ENCODE data around the gene PSPN. TPM values are rescaled to one million over a fixed set of nuclear protein-coding genes. Genes with fewer than 3 reads are reported as not detected.
A peak's percentile ranks its signal among the peaks of the same experiment; 100 is the strongest.
"Not testable (repeated sequence)": the region's sequence is repeated elsewhere in the genome, so short reads cannot be mapped to it uniquely, and the experiment has no call there.

Gene PSPN
- total RNA-seq, 1 experiment from 2014 or later: 3.4 TPM

DNA sequence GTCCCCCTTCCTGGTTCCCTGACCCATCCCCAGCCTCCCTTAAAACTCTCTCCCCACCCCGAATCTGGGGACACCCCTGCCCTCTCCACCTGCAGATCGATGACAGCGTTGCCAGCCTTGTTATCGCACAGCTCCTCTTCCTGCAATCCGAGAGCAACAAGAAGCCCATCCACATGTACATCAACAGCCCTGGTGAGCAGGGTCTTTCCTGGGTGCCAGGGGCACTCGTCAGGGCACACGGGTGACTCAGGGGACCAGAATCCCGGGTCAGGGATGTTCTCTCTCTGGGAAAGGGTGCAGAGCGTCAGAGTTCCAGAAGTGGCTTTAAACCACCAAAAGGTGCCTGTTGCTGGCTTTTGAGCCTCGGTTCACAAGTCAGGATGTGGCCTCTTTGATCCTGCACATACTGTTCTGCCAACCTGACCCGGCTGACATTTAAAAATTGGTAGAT is 13.4 kb downstream of the PSPN start:
- H4K20me1 ChIP-seq (ENCODE audit: insufficient read depth): no peaks in the 10 kb centered on the region
- H3K9ac ChIP-seq (ENCODE audit: low read length): peak overlapping the region; percentile 89
- no peak for DNase-seq (ENCODE audit: low read depth, low spot score)
- BruUV-seq (replicated peaks): TSS peak; percentile 71
- no peaks in the 10 kb centered on the region for H3K27me3 ChIP-seq (ENCODE audit: insufficient read depth, low read length)
- ChIA-PET POLR2A (interaction anchor here (0.6 to 0.7 kb wide), 2 partner anchors 333 to 837 kb away, joined by 3 read pairs; no protein-coding TSS in a partner anchor), RAD21 (ENCODE audit: low non-redundant PET in 1 of 2, low total read pairs in 2 of 2, uncharacterized antibody in 2 of 2, unreplicated experiment in 2 of 2) (no interaction called here), CTCF (no interaction called here)
- no peaks in the 10 kb centered on the region for H3K9me3 ChIP-seq (ENCODE audit: control insufficient read depth in 1 of 2, insufficient read depth in 1 of 2, low read depth in 1 of 2, low read length in 2 of 2)
- no peaks in the 10 kb centered on the region for H3K9me2 ChIP-seq (ENCODE audit: insufficient read depth)
- H3K36me3 ChIP-seq (ENCODE audit: control insufficient read depth in 1 of 2, insufficient read depth in 2 of 2, low read length in 2 of 2): peaks cover 6 to 23% of the 10 kb centered on the region in 2 experiments
- intact Hi-C loops (cut with micrococcal nuclease): no loop called here
- peak overlapping the region; percentile 67 to 84 for H3K4me3 ChIP-seq (replicated peaks in 1 of 2; ENCODE audit: low read depth in 1 of 2, low read length in 2 of 2)
- H2AFZ ChIP-seq (ENCODE audit: low read depth, low read length, poor library complexity, severe bottlenecking): no peak overlapping the region
- peaks cover 0 to 22% of the 10 kb centered on the region in 2 experiments for H3K4me1 ChIP-seq (ENCODE audit: control insufficient read depth in 1 of 2, insufficient read depth in 2 of 2, low read length in 2 of 2)
- no peak for ATAC-seq
- H3K79me2 ChIP-seq (ENCODE audit: insufficient read depth, low read length): peaks cover 17% of the 10 kb centered on the region; the same call in 1 of the 2 replicates
- H3K27ac ChIP-seq (ENCODE audit: low read depth, low read length): peak overlapping the region; percentile 68
- peak overlapping the region; percentile 88 for H3K4me2 ChIP-seq (ENCODE audit: low read length)
- TF ChIP-seq ZNF274 (IDR thresholded peaks at IDR 0.05; ENCODE audit: low read depth, low read length) (no peak), SRF (IDR thresholded peaks at IDR 0.05; ENCODE audit: low read depth) (no peak), EGR1 (IDR thresholded peaks at IDR 0.05; ENCODE audit: low read depth) (no peak), EZH2 (IDR thresholded peaks at IDR 0.05) (no peak)
- TF ChIP-seq, protein P1, sequence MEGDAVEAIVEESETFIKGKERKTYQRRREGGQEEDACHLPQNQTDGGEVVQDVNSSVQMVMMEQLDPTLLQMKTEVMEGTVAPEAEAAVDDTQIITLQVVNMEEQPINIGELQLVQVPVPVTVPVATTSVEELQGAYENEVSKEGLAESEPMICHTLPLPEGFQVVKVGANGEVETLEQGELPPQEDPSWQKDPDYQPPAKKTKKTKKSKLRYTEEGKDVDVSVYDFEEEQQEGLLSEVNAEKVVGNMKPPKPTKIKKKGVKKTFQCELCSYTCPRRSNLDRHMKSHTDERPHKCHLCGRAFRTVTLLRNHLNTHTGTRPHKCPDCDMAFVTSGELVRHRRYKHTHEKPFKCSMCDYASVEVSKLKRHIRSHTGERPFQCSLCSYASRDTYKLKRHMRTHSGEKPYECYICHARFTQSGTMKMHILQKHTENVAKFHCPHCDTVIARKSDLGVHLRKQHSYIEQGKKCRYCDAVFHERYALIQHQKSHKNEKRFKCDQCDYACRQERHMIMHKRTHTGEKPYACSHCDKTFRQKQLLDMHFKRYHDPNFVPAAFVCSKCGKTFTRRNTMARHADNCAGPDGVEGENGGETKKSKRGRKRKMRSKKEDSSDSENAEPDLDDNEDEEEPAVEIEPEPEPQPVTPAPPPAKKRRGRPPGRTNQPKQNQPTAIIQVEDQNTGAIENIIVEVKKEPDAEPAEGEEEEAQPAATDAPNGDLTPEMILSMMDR (IDR thresholded peaks at IDR 0.05 in 2 of 3, conservative IDR thresholded peaks at IDR 0.05 in 1 of 3; ENCODE audit: borderline replicate concordance in 1 of 3, insufficient read depth in 1 of 3, low read depth in 2 of 3, low read length in 2 of 3): no peak

DNA sequence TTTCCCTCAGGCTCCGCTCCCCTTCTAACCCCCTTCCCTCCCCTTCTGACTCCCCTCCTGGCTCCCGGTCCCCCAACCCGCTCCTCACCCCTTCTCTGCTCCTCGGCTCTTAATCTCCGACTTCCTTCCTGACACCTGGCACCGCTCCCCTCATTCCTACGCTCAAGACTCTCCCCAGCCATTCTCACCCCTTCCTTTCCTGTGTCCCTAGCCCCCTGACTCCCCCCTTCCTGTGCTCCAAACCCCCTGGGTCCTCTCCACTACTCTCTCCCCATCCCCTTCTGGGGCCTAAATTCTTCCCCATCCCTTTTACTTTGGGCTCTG is 13.7 kb downstream of the PSPN start:
- Histone ChIP-seq H3K9ac (ENCODE audit: low read length) (peak overlapping the region; percentile 89), H3K4me3 (replicated peaks in 1 of 2; ENCODE audit: low read depth in 1 of 2, low read length in 2 of 2) (peak overlapping the region; percentile 67 to 84), H3K9me2 (ENCODE audit: insufficient read depth) (no peaks in the 10 kb centered on the region), H3K27me3 (ENCODE audit: insufficient read depth, low read length) (no peaks in the 10 kb centered on the region), H2AFZ (ENCODE audit: low read depth, low read length, poor library complexity, severe bottlenecking) (no peak overlapping the region), H3K9me3 (ENCODE audit: control insufficient read depth in 1 of 2, insufficient read depth in 1 of 2, low read depth in 1 of 2, low read length in 2 of 2) (no peaks in the 10 kb centered on the region), H4K20me1 (ENCODE audit: insufficient read depth) (no peaks in the 10 kb centered on the region), H3K27ac (ENCODE audit: low read depth, low read length) (peak overlapping the region; percentile 68), H3K79me2 (ENCODE audit: insufficient read depth, low read length) (peaks cover 17% of the 10 kb centered on the region; the same call in 1 of the 2 replicates), H3K4me1 (ENCODE audit: control insufficient read depth in 1 of 2, insufficient read depth in 2 of 2, low read length in 2 of 2) (peaks cover 0 to 22% of the 10 kb centered on the region in 2 experiments), H3K4me2 (ENCODE audit: low read length) (peak overlapping the region; percentile 88), H3K36me3 (ENCODE audit: control insufficient read depth in 1 of 2, insufficient read depth in 2 of 2, low read length in 2 of 2) (peaks cover 6 to 20% of the 10 kb centered on the region in 2 experiments)
- DNase-seq (ENCODE audit: low read depth, low spot score) (no peak), ATAC-seq (no peak; the same call in 1 of the 2 replicates)
- RAD21 ChIA-PET (ENCODE audit: low non-redundant PET in 1 of 2, low total read pairs in 2 of 2, uncharacterized antibody in 2 of 2, unreplicated experiment in 2 of 2): no interaction called here
- BruUV-seq (replicated peaks): no TSS peak
- TF ChIP-seq CEBPB (IDR thresholded peaks at IDR 0.05; ENCODE audit: low read depth) (no peak), SIN3A (IDR thresholded peaks at IDR 0.05; ENCODE audit: low read depth) (no peak), EZH2 (IDR thresholded peaks at IDR 0.05) (no peak), EZH2phosphoT487 (IDR thresholded peaks at IDR 0.05; ENCODE audit: borderline replicate concordance) (no peak), JUND (IDR thresholded peaks at IDR 0.05) (no peak), ELF1 (IDR thresholded peaks at IDR 0.05; ENCODE audit: borderline replicate concordance, low read depth) (no peak), SRF (IDR thresholded peaks at IDR 0.05; ENCODE audit: low read depth) (no peak), YY1 (IDR thresholded peaks at IDR 0.05; ENCODE audit: extremely low read depth, insufficient replicate concordance, low read depth, low read length) (no peak), RAD21 (IDR thresholded peaks at IDR 0.05; ENCODE audit: low read depth) (no peak), SP1 (IDR thresholded peaks at IDR 0.05; ENCODE audit: low read depth) (no peak), FOSL1 (IDR thresholded peaks at IDR 0.05; ENCODE audit: low read depth) (no peak)
- intact Hi-C loops (cut with micrococcal nuclease): no loop called here
- POLR2A ChIA-PET: no interaction called here
- CTCF ChIA-PET: no interaction called here

DNA sequence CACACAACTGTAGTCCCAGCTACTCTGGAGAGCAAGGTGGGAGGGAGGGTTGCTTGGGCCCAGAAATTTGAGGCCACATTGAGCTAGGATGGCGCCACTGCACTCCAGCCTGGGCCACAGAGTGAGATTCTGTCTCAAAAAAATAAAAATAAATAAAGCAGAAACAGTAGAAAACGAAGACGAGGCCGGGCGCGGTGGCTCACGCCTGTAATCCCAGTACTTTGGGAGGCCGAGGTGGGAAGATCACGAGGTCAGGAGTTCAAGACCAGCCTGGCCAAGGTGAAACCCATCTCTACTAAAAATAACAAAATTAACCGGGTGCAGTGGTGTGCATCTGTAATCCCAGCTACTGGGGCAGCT is 14.9 kb downstream of the PSPN start:
- H2AFZ ChIP-seq (ENCODE audit: low read depth, low read length, poor library complexity, severe bottlenecking): peak overlapping the region; percentile 78
- BruUV-seq (replicated peaks); H3K9me2 ChIP-seq (ENCODE audit: insufficient read depth); intact Hi-C loops (cut with micrococcal nuclease); H3K36me3 ChIP-seq (ENCODE audit: control insufficient read depth in 1 of 2, insufficient read depth in 2 of 2, low read length in 2 of 2); DNase-seq (ENCODE audit: low read depth, low spot score); H4K20me1 ChIP-seq (ENCODE audit: insufficient read depth); ATAC-seq; H3K9me3 ChIP-seq (ENCODE audit: control insufficient read depth in 1 of 2, insufficient read depth in 1 of 2, low read depth in 1 of 2, low read length in 2 of 2); H3K27me3 ChIP-seq (ENCODE audit: insufficient read depth, low read length): not testable (repeated sequence)
- peaks cover 17% of the 10 kb centered on the region; the same call in 1 of the 2 replicates for H3K79me2 ChIP-seq (ENCODE audit: insufficient read depth, low read length)
- RAD21 ChIA-PET (ENCODE audit: low non-redundant PET in 1 of 2, low total read pairs in 2 of 2, uncharacterized antibody in 2 of 2, unreplicated experiment in 2 of 2): interaction anchor here (0.5 to 0.8 kb wide), 2 partner anchors 12 to 194 kb away, joined by 3 to 4 read pairs; partner anchors contain the start of gene ALKBH7 (in 1 of the 2)
- H3K9ac ChIP-seq (ENCODE audit: low read length): peak overlapping the region; percentile 89; the same call in 1 of the 2 replicates
- CTCF ChIA-PET: interaction anchor here (0.6 kb wide), 2 partner anchors 144 to 155 kb away, joined by 3 to 5 read pairs; no protein-coding TSS in a partner anchor
- POLR2A ChIA-PET: interaction anchor here (0.9 to 2.0 kb wide), 2 partner anchors 12 to 170 kb away, joined by 4 to 16 read pairs; partner anchors contain the start of genes ALKBH7 and TNFSF9
- H3K4me2 ChIP-seq (ENCODE audit: low read length): peak overlapping the region; percentile 88
- H3K27ac ChIP-seq (ENCODE audit: low read depth, low read length): peak overlapping the region; percentile 68; the same call in 1 of the 2 replicates
- peak overlapping the region; percentile 67 to 84 for H3K4me3 ChIP-seq (replicated peaks in 1 of 2; ENCODE audit: low read depth in 1 of 2, low read length in 2 of 2)
- peaks cover 0 to 22% of the 10 kb centered on the region in 2 experiments for H3K4me1 ChIP-seq (ENCODE audit: control insufficient read depth in 1 of 2, insufficient read depth in 2 of 2, low read length in 2 of 2)
